IPS DF 6.9 (cell line): Measurements from ENCODE around the gene SMPD1.
"Not testable (repeated sequence)": the region's sequence is repeated elsewhere in the genome, so short reads cannot be mapped to it uniquely, and the experiment has no call there.

Source experiments
- DNase-seq: peaks from one replicate; pipeline ENCODE4 v3.0.0-alpha.2; 2013; ENCODE audit warnings: low read depth, low spot score
- H3K27ac ChIP-seq: one replicate; pipeline ENCODE4 v1.5.1; 2013; ENCODE audit warnings: low read length, control low read depth
- H3K27me3 ChIP-seq: 2 replicates; pipeline ENCODE4 v1.6.1; 2013; ENCODE audit warnings: mild to moderate bottlenecking, low read length; ENCODE audit not compliant: control insufficient read depth, insufficient read depth
- H3K36me3 ChIP-seq: 2 replicates; pipeline ENCODE4 v1.6.1; 2013; ENCODE audit warnings: low read length; ENCODE audit not compliant: control insufficient read depth, insufficient read depth
- H3K4me1 ChIP-seq: 2 replicates; pipeline ENCODE4 v1.6.1; 2013; ENCODE audit warnings: low read length; ENCODE audit not compliant: control insufficient read depth, insufficient read depth
- H3K4me3 ChIP-seq: 2 replicates; pipeline ENCODE4 v1.5.1; 2013; ENCODE audit warnings: mild to moderate bottlenecking, low read length
- H3K9me3 ChIP-seq: 2 replicates; pipeline ENCODE4 v1.6.1; 2013; ENCODE audit warnings: low read length, inconsistent platforms; ENCODE audit not compliant: control insufficient read depth, insufficient read depth
- WGBS: extraction: QIAGEN DNeasy Blood & Tissue Kit; methylation state at CpG from one replicate; pipeline ENCODE4 v1.1.7; 2013; ENCODE audit warnings: mixed read lengths, missing lambda C conversion rate; ENCODE audit not compliant: insufficient read length, insufficient coverage; 5-methylcytosine and 5-hydroxymethylcytosine counted together

The SMPD1 gene

DNA sequence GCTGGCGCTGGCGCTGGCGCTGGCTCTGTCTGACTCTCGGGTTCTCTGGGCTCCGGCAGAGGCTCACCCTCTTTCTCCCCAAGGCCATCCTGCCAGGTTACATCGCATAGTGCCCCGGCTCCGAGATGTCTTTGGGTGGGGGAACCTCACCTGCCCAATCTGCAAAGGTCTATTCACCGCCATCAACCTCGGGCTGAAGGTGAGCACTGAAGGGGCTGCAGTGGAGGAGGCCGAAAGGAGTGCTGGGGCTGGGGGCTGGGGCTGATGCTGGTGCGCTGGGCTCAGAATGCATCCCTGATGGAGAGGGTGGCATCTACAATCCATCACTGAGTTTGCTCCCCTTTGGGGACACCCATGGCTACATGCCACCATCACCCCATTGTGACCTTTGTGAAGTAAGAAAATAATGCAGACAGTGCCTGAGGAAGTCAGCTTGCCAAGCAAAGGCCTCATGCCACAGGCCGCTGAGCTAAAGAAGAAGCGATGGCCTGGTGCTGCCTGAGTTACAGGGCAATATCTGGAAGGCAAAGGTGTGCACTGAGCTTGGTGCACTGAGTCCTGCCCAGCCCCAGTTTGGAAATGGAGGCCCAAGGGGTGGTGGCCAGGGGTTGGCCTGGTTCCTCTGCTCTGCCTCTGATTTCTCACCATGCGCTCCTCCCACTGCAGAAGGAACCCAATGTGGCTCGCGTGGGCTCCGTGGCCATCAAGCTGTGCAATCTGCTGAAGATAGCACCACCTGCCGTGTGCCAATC lies 620 bp downstream of the SMPD1 start:
- WGBS = no CpG with 5 or more reads among the region's 19 CpGs
- Histone ChIP-seq H3K9me3 (no peaks in the 10 kb centered on the region), H3K4me3 (peak overlapping the region; percentile 76; the same call in 1 of the 2 replicates), H3K27ac (no peak overlapping the region), H3K4me1 (no peaks in the 10 kb centered on the region), H3K27me3 (no peaks in the 10 kb centered on the region), H3K36me3 (no peaks in the 10 kb centered on the region)
- DNase-seq = no peak

DNA sequence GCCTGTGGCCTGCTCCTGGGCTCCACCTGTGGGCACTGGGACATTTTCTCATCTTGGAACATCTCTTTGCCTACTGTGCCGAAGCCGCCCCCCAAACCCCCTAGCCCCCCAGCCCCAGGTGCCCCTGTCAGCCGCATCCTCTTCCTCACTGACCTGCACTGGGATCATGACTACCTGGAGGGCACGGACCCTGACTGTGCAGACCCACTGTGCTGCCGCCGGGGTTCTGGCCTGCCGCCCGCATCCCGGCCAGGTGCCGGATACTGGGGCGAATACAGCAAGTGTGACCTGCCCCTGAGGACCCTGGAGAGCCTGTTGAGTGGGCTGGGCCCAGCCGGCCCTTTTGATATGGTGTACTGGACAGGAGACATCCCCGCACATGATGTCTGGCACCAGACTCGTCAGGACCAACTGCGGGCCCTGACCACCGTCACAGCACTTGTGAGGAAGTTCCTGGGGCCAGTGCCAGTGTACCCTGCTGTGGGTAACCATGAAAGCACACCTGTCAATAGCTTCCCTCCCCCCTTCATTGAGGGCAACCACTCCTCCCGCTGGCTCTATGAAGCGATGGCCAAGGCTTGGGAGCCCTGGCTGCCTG lies 1.4 kb downstream of the SMPD1 start:
- no peak overlapping the region for H3K4me3 ChIP-seq
- no peaks in the 10 kb centered on the region for H3K27me3 ChIP-seq
- no CpG with 5 or more reads among the region's 18 CpGs for WGBS
- H3K27ac ChIP-seq = no peak overlapping the region
- DNase-seq = no peak
- no peaks in the 10 kb centered on the region for H3K4me1 ChIP-seq
- H3K36me3 ChIP-seq = no peaks in the 10 kb centered on the region
- no peaks in the 10 kb centered on the region for H3K9me3 ChIP-seq

DNA sequence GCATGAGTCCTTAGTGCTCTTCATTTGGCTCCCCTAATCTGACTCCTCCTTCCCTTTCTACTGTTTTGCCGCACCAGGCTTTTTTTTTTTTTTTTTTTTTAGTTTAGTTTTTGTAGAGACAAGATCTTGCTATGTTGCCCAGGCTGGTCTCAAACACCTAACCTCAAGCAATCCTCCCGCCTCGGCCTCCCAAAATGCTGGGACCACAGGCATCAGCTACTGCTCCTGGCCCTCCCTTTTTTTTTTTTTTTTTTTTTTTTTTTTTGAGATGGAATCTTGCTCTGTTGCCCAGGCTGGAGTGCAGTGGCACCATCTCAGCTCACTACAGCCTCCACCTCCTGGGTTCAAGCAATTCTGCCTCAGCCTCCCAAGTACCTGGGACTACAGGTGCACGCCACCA lies 2.0 kb downstream of the SMPD1 start:
- no CpG with 5 or more reads among the region's 4 CpGs for WGBS
- H3K4me3 ChIP-seq, H3K9me3 ChIP-seq, DNase-seq, H3K27ac ChIP-seq, H3K36me3 ChIP-seq, H3K4me1 ChIP-seq, H3K27me3 ChIP-seq: not testable (repeated sequence)

DNA sequence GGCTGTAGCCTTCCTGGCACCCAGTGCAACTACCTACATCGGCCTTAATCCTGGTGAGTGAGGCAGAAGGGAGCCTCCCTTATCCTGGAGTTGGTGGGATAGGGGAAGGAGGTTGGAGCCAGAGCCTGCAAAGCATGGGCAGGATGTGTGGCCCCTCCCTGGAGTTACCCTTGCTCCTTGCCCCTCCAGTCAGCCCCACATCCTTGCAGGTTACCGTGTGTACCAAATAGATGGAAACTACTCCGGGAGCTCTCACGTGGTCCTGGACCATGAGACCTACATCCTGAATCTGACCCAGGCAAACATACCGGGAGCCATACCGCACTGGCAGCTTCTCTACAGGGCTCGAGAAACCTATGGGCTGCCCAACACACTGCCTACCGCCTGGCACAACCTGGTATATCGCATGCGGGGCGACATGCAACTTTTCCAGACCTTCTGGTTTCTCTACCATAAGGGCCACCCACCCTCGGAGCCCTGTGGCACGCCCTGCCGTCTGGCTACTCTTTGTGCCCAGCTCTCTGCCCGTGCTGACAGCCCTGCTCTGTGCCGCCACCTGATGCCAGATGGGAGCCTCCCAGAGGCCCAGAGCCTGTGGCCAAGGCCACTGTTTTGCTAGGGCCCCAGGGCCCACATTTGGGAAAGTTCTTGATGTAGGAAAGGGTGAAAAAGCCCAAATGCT lies 3.9 kb downstream of the SMPD1 start:
- WGBS = no CpG with 5 or more reads among the region's 16 CpGs
- no peak overlapping the region for H3K27ac ChIP-seq

DNA sequence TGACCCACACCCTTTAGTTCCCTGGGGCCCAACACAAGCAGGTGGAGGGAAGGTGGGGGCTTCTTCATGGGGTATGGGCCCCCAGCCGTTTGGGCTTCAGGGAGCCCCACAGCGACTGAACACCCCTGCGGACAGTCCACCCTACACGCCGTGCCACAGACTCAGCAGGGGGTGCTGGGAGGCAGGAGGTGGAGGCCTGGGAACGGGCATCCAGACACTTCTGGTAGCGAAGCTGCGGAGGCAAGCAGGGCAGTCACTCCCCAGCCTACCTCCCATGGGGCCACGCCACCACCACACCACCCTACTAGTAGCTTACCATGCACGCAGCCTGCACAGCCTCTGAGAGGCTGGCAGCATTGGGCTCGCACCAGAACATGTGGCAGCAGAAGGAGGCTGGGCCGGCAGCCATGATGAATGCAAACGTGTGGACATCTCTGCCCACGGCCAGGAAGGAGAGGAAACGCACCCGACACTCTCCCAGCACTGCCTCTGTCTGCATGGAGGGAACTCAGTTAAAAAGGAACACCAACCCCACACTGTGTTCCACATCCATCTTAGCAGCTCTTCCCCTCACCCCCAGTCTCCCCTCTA lies 5.3 kb downstream of the SMPD1 start:
- WGBS = no CpG with 5 or more reads among the region's 16 CpGs
- no peaks in the 10 kb centered on the region for H3K4me1 ChIP-seq
- H3K4me3 ChIP-seq = no peak overlapping the region
- no peak for DNase-seq
- H3K27ac ChIP-seq = no peak overlapping the region
- no peaks in the 10 kb centered on the region for H3K9me3 ChIP-seq
- no peaks in the 10 kb centered on the region for H3K36me3 ChIP-seq
- no peaks in the 10 kb centered on the region for H3K27me3 ChIP-seq

More for the DNA sequence above, 3.9 kb downstream of the SMPD1 start:
- Histone ChIP-seq H3K36me3 (no peaks in the 10 kb centered on the region), H3K9me3 (no peaks in the 10 kb centered on the region), H3K4me1 (no peaks in the 10 kb centered on the region), H3K4me3 (no peak overlapping the region), H3K27me3 (no peaks in the 10 kb centered on the region)
- no peak for DNase-seq

DNA sequence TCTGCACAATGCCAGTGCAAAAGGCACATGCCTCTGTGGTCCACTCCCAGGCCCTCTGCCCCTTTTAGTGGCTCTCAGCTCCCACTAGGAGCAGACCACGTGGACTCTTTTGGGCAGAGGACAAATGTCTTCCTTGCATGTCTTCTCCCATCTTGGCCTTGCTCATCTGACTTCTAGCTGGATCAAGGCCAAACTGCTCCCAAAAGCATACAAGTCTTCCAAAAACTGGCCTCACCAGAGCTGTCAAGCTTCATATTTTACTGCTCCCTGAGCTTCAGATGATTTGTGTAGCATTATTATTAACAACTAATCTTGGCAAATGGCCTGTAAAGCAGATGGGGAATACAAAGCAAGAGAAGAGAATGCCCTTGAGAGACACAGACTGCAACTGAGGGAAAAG lies 6.9 kb downstream of the SMPD1 start:
- Histone ChIP-seq H3K27me3 (no peaks in the 10 kb centered on the region), H3K4me3 (no peak overlapping the region), H3K4me1 (no peaks in the 10 kb centered on the region), H3K36me3 (no peaks in the 10 kb centered on the region), H3K9me3 (no peaks in the 10 kb centered on the region), H3K27ac (no peak overlapping the region)
- no peak for DNase-seq
- no CpG with 5 or more reads among the region's 1 CpG for WGBS

DNA sequence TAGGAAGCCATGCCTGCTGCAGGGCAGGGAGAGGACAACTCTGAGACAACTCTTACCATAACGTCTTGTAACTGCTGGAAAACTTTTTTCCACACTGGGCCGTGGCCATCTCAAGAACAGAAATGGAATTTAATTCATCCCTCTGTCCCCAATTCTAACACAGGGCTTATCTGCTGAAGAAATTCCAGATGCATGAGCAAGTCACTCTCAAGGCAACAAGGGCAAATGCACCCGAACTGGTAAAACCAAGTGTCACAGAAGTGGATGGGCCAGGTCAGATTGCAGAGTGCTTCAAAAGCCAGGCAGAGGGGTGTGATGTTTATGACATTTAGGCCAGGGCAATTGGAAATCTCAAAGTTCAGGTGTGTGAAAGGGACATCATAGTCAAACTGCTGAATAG lies 7.4 kb downstream of the SMPD1 start:
- no peak for DNase-seq
- Histone ChIP-seq H3K4me3 (no peak overlapping the region), H3K9me3 (no peaks in the 10 kb centered on the region), H3K4me1 (no peaks in the 10 kb centered on the region), H3K36me3 (no peaks in the 10 kb centered on the region), H3K27me3 (no peaks in the 10 kb centered on the region), H3K27ac (no peak overlapping the region)
- no CpG with 5 or more reads among the region's 3 CpGs for WGBS

DNA sequence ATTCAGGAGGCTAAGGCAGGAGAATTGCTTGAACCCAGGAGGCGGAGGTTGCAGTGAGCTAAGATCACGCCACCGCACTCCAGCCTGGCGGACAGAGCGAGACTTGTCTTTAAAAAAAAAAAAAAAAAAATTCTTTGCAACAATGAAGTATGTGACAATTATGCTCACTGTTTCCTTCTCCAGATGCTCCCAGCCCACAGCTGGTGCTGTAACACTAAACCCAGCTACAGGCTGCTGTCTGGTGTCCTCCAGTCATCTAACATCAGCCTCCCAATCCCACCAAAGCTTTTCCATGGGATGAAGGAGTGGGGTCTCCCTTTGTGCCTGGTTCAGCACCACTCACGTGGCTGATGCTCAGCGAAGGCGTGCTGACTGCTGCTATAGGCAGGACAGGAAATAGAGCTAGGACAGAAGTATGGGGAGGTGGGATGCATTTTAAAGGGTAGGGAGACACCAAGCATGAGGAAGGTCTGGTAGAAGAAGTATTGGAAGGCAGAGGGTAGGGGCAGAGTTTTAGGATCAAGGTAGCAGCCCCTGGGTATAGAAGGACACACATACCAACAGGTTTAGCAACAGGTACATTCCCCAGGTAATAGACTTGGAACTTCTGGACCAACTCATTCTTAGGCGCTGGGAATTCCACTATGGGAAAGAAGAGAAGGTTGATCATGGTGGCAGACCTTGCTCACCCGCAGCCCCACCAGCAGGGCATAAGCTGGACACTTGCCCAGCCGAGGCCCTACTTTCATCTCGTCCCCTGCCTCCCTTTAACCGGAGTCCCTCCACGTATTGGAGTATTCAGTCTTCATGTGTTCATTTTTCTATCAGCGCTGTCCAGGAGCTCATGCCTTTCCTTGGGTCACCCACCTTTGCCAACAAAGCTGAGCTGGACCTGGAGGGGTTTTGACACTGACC lies 10.4 kb downstream of the SMPD1 start:
- H3K36me3 ChIP-seq = no peaks in the 10 kb centered on the region
- no CpG with 5 or more reads among the region's 15 CpGs for WGBS

DNA sequence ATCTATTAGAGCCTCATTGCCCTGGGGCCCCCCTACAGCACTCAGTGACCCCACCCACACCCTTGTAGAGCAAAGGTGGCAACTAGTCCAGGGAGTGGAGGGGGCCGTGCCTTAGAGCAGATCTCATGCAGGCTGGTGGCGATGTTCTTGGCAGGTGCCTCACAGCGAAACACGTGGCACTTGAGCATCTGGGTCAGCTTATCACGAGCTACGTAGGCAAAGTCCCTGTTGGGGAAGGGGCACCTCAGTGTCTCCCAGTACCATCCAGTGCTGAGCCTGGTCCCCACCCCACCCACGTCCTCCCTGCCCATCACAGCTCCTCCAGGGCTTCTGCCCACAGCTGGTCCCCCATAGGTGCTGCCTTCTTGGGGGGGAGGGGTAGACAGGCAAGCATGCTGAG lies 11.2 kb downstream of the SMPD1 start:
- H3K4me3 ChIP-seq = no peak overlapping the region
- no CpG with 5 or more reads among the region's 7 CpGs for WGBS

More for the DNA sequence above, 10.4 kb downstream of the SMPD1 start:
- no peak for DNase-seq
- Histone ChIP-seq H3K4me1 (peaks cover 3% of the 10 kb centered on the region), H3K27ac (no peak overlapping the region), H3K27me3 (no peaks in the 10 kb centered on the region), H3K4me3 (no peak overlapping the region), H3K9me3 (no peaks in the 10 kb centered on the region)

DNA sequence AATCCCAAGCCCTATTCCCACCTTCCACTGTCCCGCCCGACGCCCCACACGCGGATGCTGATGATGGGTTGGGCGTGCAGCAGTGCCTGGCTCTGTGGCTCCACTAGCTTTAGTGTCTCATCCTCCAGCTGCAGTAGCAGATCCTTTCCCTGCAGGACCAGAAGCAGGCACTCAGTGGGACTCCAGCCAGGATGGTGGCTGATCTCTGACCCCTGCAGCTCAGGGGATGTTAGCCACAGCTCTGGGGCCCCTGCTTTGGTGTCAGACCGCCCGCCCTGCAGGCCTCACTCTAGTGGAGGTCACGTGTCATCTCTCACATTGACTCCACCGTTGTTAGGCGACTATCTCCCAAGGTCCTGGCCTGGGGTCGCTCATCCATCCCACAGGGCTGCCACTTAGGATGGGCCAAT lies 11.8 kb downstream of the SMPD1 start:
- DNase-seq = no peak
- Histone ChIP-seq H3K9me3 (no peaks in the 10 kb centered on the region), H3K36me3 (no peaks in the 10 kb centered on the region), H3K4me1 (peaks cover 3% of the 10 kb centered on the region), H3K27me3 (no peaks in the 10 kb centered on the region), H3K27ac (no peak overlapping the region), H3K4me3 (no peak overlapping the region)
- WGBS = no CpG with 5 or more reads among the region's 12 CpGs

More for the DNA sequence above, 11.2 kb downstream of the SMPD1 start:
- Histone ChIP-seq H3K27me3 (no peaks in the 10 kb centered on the region), H3K9me3 (no peaks in the 10 kb centered on the region), H3K4me1 (peaks cover 3% of the 10 kb centered on the region), H3K36me3 (no peaks in the 10 kb centered on the region), H3K27ac (no peak overlapping the region)
- no peak for DNase-seq
